ENCODE results near the gene SEL1L2.

GRCh38 chr20:14012671-14013070 is 22.3 kb upstream of the SEL1L2 start:
- TF ChIP-seq TAF1 (IDR thresholded peaks at IDR 0.05; ENCODE audit: low read depth, low read length) (no peak), POLR2AphosphoS5 (IDR thresholded peaks at IDR 0.05; ENCODE audit: low read depth, low read length) (no peak), POLR2A (IDR thresholded peaks at IDR 0.05; ENCODE audit: low read depth, low read length) (no peak), SPI1 (IDR thresholded peaks at IDR 0.05; ENCODE audit: low read depth, low read length) (no peak), POU2F2 (IDR thresholded peaks at IDR 0.05; ENCODE audit: low read depth, low read length) (no peak)
